Thyroid gland (tissue), 4 donors: ENCODE results near the gene ADRA2C. TPM values are rescaled to one million over a fixed set of nuclear protein-coding genes. Genes with fewer than 3 reads are reported as not detected.

ENCODE experiments used
- DNase-seq, 2 donors: peaks; one replicate each; pipeline ENCODE4 v3.0.0-alpha.2; 2019
- H3K27ac ChIP-seq, 3 donors: fragments of 200-600 bp; sonication (generic); 1 replicate in 2 of 3; 2 replicates in 1 of 3; pipeline ENCODE4 v1.5.1; 2016 to 2019; ENCODE audit warnings: mild to moderate bottlenecking in 1 of 3, moderate library complexity in 1 of 3
- H3K27me3 ChIP-seq: fragments of 200-600 bp; sonication (generic); one replicate; pipeline ENCODE4 v1.5.1; 2019
- H3K36me3 ChIP-seq, 2 donors: fragments of 200-600 bp; sonication (generic); one replicate each; pipeline ENCODE4 v1.5.1; 2016 to 2019
- H3K4me1 ChIP-seq, 2 donors: fragments of 200-600 bp; sonication (generic); one replicate each; pipeline ENCODE4 v1.5.1; 2017 to 2019
- H3K4me3 ChIP-seq, 3 donors: fragments of 200-600 bp; sonication (generic); replicated peaks in 1 of 3; 1 replicate in 2 of 3; 2 replicates in 1 of 3; pipeline ENCODE4 v1.5.1; 2016; ENCODE audit warnings: mild to moderate bottlenecking in 1 of 3
- H3K9me3 ChIP-seq: fragments of 200-600 bp; sonication (generic); one replicate; pipeline ENCODE4 v1.5.1; 2017
- CTCF ChIP-seq, 6 experiments: fragments of 200-600 bp in 3 of 6; fragments of 450-650 bp in 3 of 6; sonication (generic) in 3 of 6; IDR thresholded peaks; one replicate each; pipeline ENCODE4 v1.5.1; 2016 to 2019; ENCODE audit warnings: antibody characterized with exemption in 6 of 6, mild to moderate bottlenecking in 2 of 6, inconsistent platforms in 1 of 6, moderate library complexity in 1 of 6
- POLR2A ChIP-seq, 2 donors: fragments of 450-650 bp; IDR thresholded peaks; one replicate each; pipeline ENCODE4 v1.6.1; 2017; ENCODE audit warnings: antibody characterized with exemption in 2 of 2, mild to moderate bottlenecking in 2 of 2, moderate library complexity in 1 of 2
- WGBS, 2 donors: methylation state at CpG; one replicate each; pipeline ENCODE4 v1.1.5; 2017; 5-methylcytosine and 5-hydroxymethylcytosine counted together
- intact Hi-C: fragments of 100-400 bp; cut with DNase I; formaldehyde crosslinking; loops from one replicate; pipeline ENCODE4 v1.15.1; 2023
- total RNA-seq, 4 donors: library from RNA; depleted of rRNA; stranded (reverse); fragments of >200 nt; gene quantifications; one replicate each; pipeline ENCODE4 v1.2.3, GENCODE V29; 2016

ADRA2C gene
- total RNA-seq, 4 donors from 2014 or later, result 0.45 to 3.5 (median 1.1) TPM

DNA sequence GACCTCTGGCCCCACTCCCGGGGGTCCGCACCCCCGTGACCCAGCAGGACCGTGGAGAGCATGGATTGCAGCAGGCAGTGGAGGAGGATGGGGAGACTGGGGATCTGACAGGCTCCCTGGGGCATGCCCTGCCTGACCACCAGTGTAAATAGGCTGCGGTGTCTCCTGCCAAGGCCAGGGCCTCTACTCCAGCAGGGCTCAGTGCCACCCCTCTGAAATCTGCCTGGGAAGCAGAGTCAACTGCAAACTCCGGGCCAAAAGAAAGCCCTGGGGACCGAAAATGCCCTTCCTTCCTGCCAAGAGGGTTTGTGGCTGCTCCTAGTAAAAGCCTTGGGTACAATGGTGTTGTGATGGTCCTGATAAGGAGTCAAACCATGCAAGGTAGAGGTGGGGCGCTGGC, 6.4 kb downstream of the ADRA2C start:
- intact Hi-C loops, result no loop called here
- DNase-seq, result no peak

GRCh38 chr4:3773552-3774001, 7.4 kb downstream of the ADRA2C start:
- H3K27ac ChIP-seq, result no peak overlapping the region

More for the DNA sequence above, 6.4 kb downstream of the ADRA2C start:
- Histone ChIP-seq H3K27ac (no peak overlapping the region), H3K36me3 (no peaks in the 10 kb centered on the region), H3K9me3 (no peaks in the 10 kb centered on the region), H3K4me1 (no peaks in the 10 kb centered on the region), H3K4me3 (no peak overlapping the region), H3K27me3 (peaks cover 6% of the 10 kb centered on the region)
- TF ChIP-seq CTCF (IDR thresholded peaks at IDR 0.05) (no peak), POLR2A (IDR thresholded peaks at IDR 0.05) (no peak)
- WGBS, 2 donors, result 85 to 91% methylated on average over 3 to 8 of the region's 8 CpGs

DNA sequence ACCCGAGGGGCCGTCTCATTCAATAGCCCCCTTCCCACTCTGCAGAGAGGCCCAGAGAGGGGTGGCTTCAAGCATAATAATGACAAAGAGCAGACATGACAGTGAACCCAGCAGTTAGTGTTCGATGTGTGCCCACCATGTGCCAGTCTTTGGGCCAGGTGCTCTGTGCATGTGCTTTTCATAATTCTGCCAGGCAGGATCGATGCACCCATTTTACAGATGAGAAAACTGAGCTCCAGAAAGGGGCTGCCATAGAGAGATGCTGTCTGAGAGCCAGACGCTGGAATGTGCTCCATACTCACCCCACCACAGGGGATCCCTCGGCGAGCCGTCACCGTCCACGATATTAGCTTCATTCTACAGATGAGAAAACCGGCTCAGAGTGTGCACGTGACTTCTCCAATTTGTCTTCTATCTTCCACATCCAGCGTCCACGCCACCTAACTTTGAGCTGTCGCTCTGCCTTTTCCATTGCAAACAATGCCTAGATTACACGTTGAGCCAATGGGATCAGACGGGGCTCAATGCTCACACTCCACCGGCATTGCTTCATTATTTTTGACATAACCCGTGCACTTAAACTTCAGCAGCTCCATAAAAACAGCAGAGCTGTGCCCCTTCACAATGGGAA, 8.2 kb downstream of the ADRA2C start:
- 77 to 81% methylated on average over 19 of the region's 19 CpGs for WGBS, 2 donors
- Histone ChIP-seq H3K9me3 (no peaks in the 10 kb centered on the region), H3K27ac (no peak overlapping the region), H3K36me3 (no peaks in the 10 kb centered on the region), H3K4me3 (no peak overlapping the region), H3K27me3 (no peaks in the 10 kb centered on the region), H3K4me1 (no peaks in the 10 kb centered on the region)
- DNase-seq, result no peak
- intact Hi-C loops, result no loop called here
- no peak for TF ChIP-seq POLR2A (IDR thresholded peaks at IDR 0.05)
- no peak for TF ChIP-seq CTCF (IDR thresholded peaks at IDR 0.05)

More at GRCh38 chr4:3773552-3774001, 7.4 kb downstream of the ADRA2C start:
- no peaks in the 10 kb centered on the region for H3K9me3 ChIP-seq
- H3K4me1 ChIP-seq, result no peaks in the 10 kb centered on the region
- intact Hi-C loops, result no loop called here
- TF ChIP-seq POLR2A (IDR thresholded peaks at IDR 0.05), result no peak
- no peak for TF ChIP-seq CTCF (IDR thresholded peaks at IDR 0.05)
- WGBS, 2 donors, result 70 to 85% methylated on average over 10 to 14 of the region's 17 CpGs
- DNase-seq, result no peak
- H3K27me3 ChIP-seq, result no peaks in the 10 kb centered on the region
- H3K4me3 ChIP-seq, result no peak overlapping the region
- no peaks in the 10 kb centered on the region for H3K36me3 ChIP-seq

- TF ChIP-seq CTCF (IDR thresholded peaks at IDR 0.05) (no peak), POLR2A (IDR thresholded peaks at IDR 0.05) (no peak)
- 68 to 77% methylated on average over 16 of the region's 16 CpGs for WGBS, 2 donors
- Histone ChIP-seq H3K36me3 (no peaks in the 10 kb centered on the region), H3K9me3 (no peaks in the 10 kb centered on the region), H3K27me3 (no peaks in the 10 kb centered on the region), H3K4me3 (no peak overlapping the region), H3K27ac (no peak overlapping the region), H3K4me1 (no peaks in the 10 kb centered on the region)
- intact Hi-C loops, result no loop called here
- no peak for DNase-seq
Observed at GRCh38 chr4:3775005-3775404, 8.8 kb downstream of the ADRA2C start.

GRCh38 chr4:3775576-3775975, 9.4 kb downstream of the ADRA2C start:
- Histone ChIP-seq H3K4me3 (no peak overlapping the region), H3K4me1 (no peaks in the 10 kb centered on the region), H3K27ac (no peak overlapping the region), H3K27me3 (no peaks in the 10 kb centered on the region), H3K9me3 (no peaks in the 10 kb centered on the region), H3K36me3 (no peaks in the 10 kb centered on the region)
- intact Hi-C loops, result no loop called here
- 92 to 100% methylated on average over 1 to 2 of the region's 4 CpGs for WGBS, 2 donors
- TF ChIP-seq CTCF (IDR thresholded peaks at IDR 0.05), result no peak
- no peak for TF ChIP-seq POLR2A (IDR thresholded peaks at IDR 0.05)
- no peak for DNase-seq
